HG02798 (cell line): ENCODE results near the gene SFMBT2.
"Not testable (repeated sequence)": the region's sequence is repeated elsewhere in the genome, so short reads cannot be mapped to it uniquely, and the experiment has no call there.

Source experiments
- ATAC-seq: cut with Tn5 transposase; IDR thresholded peaks from one replicate; pipeline ENCODE4 v1.9.1; 2021; ENCODE audit warnings: mild to moderate bottlenecking; ENCODE audit not compliant: unreplicated experiment, poor library complexity

The SFMBT2 gene

DNA sequence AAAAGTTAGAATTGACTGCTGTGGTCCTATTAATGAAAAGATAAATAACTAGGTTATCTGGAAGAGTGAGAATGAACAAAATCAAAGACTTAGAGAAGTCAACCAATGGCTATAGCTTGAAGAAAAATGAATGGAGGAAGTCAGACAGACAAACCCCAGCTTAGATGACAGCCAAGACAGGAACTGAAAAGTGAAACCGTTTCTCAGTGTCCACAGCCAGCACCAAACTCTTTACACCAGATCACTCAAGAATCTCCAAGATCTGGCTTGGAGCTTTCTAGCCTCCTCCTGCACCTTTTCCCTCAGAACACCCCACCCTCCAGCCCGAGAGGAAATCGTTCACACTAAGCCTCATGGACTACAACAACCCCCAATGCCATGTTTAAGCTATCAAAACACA, 167.0 kb downstream of the SFMBT2 start:
- peak; percentile 90 for ATAC-seq

DNA sequence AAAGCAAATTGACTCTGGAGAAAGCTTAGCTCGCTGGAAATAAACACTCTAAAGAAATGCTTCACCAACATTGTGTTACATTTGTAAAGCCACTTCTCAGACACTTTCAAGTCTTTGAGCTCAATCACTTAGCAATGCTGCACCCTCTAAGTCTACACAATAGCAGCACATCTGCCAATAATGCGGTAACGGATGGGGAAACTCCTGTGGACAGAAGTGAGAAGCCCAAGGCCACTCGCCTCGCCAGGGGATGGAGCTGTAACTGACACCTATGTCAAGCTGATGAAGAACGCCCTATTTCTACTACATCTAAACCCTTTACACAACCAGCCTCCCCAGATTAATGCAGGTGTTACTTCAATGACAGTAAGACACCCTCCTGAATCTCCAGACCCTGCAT, 167.7 kb downstream of the SFMBT2 start:
- no peak for ATAC-seq

DNA sequence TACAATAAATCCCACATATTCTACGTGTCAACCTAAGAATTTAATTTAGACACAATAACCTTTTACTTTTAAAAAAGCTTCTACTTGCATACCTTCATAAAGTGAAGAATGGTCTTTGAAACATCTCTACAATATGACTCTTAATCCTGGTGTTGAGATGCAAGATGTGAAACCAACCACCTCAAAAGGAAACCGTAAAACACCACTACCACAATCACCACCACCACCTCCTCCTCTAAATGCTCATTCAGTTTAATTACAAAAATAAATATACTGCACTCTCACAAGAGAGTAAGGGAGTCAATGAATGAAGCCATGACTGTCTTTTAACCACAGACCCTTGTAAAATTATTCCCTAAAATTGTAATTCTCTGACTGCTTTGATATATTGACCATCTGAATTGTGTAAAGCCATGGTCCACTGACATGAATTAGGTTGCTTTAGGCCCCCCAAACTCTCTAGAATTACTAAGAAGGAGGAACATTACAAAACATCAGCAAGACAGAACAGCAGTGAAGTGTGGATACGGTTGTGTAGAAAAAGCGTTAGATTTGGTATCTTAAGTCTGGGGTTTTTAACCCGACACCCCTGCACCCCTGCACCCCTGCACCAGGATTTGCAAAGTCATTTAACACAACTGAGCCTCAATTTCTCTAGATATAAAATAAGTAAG, 171.4 kb downstream of the SFMBT2 start:
- peak; percentile 77 for ATAC-seq

DNA sequence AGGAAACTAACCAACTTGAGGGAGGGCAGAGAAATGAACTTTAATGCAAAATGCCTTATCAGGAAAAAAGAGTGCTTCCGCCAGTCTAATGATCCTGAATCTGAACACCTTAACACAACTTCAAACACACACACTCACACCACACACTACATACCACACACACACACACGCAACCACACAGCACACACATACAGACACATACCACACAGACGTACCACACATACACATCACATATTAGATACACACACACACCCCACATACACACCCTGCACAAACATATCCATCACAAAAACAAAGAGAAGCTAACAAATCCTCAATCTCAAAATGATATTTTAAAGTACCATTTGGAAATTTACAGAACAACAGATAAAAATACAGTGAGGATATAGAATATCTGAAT, 175.5 kb downstream of the SFMBT2 start:
- no peak for ATAC-seq

DNA sequence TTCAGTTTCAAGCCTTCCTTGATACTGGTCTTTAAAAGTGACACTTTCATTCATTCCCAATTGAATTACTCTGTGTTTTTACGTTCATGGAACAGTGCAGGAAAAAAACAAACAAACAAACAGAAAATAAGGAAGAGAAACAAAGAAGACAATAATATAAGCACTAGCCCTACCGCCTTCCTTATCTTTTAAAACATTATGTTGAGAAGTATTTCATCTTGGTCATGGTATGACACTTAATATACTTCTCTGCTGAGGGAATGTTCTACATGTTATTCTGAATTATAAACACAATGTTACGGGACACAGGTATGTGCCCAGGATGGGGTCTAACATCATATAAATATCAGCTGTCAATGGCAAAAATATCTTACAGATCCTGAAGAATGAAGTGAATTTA, 176.7 kb downstream of the SFMBT2 start:
- no peak for ATAC-seq

DNA sequence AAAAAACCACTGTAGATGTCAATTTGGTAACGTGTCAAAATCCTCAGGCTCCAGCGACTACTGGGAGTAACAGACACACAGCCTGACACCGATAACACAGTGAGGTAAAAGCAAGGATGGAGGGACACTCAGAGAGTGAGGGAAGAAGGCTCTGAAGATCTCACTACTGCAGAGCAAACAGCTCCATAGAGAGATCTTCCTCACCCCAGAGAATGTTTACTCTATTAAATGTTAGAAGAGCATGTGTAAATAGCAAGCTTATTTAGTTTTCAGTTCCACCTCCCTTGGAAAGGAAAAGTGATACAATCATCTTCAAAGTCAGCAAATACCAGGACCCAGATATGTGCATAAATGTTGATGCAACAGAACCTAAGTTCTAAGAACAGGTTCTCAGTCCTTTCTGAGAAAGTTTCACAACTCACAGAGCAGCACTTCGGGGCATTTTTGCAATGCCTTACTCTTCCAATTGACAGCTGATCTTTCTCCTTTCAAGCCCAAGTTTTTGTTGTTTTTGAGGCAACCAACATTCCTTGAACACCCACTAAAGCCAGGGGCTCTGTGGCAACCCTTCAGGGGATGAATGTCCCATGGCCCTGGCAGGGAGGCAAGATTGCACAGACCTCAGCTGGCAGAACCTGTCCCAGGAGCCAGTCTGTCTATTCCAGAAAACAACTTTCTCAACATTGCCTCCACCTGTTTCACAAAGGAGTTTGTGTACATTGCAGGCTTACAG, 177.4 kb downstream of the SFMBT2 start:
- no peak for ATAC-seq

DNA sequence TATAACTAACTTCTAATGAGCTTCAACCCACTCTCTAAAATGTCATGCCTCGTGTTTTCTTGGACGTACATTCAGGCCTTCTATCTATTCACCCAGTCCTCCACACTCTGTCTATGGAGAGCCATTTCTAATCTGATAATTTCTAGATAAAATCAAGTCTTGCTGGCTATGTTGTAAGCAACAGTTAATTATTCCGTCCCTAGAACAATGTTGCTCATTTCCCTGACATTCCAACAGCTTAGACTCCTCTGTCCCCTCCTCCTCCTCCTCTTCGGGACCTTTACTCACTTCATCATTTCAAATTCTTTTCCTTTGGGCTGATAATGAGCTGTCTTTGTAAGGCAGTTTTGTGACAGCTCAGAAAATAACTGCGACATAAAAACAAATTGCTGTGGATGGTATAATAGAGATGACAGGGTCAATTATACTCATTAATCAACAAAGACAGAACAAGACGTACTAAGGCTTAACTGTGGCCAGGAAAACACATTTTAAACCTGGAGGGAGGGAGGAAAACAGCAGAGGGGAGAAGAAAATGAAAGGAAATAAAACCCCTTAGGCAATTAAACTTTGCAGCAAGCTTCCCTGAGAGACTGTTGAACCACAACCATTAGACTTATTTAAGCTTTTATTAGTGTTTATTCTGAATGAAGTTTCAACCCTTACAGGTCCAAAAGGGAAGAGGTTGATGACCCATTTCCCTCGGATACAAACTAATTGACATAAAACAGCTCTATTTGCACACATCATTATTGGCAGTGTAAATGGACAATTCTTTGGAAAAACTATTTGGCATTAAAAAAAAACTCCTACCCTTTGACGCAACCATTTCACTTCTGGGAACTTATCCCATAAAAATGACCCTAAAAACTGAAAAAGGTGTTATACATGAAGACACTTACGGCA, 179.1 kb downstream of the SFMBT2 start:
- ATAC-seq: no peak

DNA sequence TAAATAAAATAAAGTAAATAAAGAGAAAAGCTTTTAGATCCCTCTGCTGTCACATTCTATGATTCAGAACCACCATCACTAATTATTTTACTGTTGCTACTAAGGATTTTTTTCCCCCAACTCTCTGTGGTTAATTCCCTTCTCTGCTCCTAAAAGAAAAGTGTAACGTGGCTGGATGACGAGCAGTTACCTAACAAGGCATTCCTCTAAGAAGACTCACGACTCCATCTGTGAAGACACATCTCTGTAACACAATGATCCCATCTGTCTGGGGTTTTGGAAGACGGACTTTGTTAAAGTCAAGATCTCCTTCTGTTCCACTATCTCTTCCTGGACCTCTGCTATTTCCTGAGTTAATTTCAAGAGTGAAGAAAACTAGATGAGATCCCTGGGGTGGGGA, 179.9 kb downstream of the SFMBT2 start:
- no peak for ATAC-seq

DNA sequence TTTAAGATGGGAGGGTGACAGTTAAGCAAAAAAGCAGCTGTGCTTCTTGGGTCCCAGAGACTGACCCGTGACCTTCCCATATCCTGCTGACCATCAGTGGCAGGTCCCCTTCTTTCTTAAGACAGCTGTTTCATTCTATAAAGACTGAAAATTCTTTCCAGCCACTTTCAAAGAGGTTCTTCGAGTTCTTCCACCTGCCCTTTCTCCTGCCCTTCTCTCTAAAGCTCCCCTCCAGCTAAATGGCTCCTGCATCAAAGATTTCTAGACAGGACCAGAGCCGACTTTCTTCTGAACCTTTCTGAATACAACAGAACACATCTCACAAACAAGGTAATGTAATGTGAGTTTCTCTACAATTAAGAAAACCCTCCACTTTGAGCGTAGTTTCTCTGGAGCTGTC, 180.8 kb downstream of the SFMBT2 start:
- no peak for ATAC-seq

DNA sequence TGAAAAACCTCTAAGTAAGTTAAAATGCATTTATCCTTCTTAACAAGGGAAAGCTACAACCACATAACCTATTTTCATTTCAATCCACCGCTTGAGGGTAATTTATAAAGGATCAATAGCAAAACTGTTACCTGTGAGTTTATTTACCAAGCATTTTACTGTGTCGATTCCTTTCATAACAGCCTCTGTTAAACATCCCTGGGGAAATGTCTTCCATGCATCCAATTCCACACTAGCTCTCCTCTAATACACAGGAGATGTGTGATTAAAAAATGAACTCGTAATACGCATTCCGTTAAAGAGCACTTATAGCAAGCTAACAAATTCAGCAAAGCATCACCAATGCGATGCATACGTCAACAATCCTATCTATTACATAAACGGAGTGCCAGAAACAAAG, 185.7 kb downstream of the SFMBT2 start:
- no peak for ATAC-seq

DNA sequence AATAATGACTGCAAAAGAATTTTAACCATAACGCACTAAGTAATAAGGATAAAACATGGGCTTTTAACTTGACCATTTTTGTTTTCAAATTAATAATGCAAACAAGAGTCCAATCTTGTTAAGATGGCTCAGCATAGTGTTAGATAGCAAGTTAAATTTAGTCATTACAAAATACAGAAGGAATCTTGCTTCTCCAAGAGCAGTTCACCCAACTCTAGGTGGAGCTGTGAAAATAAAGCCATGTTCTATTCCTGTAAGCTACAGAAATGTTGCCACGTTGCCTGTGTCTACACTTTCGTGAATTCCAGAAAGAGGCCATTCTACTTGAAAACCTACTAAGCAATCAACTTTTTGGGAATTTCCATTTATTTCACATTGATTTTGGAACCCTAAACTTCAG, 191.9 kb downstream of the SFMBT2 start:
- ATAC-seq: no peak

DNA sequence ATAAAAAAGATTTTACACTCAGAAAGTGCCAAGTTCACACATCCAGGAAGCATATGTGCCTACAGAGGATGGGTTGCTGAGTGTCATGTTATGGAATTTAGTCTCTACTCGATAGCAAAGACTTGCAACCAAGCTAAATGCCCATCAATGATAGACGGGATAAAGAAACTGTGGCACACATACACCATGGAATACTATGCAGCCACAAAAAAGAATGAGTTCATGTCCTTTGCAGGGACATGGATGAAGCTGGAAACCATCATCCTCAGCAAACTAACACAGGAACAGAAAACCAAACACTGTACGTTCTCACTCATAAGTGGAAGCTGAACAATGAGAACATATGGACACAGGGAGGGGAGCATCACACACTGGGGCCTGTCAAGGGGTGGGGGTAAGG, 198.1 kb downstream of the SFMBT2 start:
- ATAC-seq: not testable (repeated sequence)

DNA sequence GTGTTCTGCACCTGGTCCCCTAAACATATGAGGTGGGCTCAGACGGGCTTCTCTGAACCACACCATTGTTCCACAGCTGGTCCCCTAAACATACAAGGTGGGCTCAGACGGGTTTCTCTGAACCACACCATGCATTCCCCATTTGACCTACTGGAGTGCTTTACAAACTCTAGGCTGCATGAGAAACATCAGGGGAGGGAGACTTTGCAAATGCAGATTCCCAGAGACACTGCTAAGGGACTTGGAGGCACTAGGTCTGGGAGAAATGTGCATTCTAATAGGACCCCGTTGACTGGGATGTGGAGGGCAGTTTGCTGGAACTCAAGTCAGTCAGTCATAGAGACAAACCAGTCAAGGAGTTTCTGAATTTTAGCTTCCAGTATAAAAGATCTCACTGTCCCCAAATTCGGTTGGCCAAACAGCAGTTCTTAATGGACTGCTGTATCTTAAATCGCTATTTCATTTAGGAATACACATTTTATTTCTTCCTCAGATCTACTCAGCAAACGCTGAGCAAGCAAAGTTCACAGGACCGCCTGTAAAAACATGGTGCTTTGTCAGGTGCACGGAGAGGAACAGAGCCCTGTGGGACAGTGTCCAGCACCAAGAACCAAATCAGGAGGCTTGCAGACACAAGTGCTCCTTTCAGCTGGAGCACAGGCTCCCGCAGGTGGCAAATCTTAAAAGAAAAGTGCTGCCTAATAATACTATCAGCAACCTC, 198.8 kb downstream of the SFMBT2 start:
- no peak for ATAC-seq

DNA sequence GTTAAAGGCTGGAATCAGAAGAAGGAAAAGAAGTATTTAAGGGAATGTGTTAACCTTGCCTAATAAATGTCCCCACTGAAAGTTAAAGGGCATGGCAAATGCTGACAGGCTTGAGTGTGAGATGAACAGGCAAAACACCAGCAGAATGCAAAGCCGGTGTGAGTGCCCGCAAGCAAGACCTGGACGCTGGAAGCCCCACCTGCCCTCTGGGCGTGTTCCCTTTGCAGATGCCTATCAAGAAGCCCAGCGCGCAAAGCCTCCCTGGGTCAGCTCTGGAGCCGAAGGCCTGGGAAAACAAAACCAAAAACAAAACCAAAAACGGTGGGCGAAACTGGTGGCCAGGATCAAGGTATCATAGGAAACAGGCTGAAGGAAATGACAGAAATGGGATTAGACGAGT, 200.3 kb downstream of the SFMBT2 start:
- ATAC-seq: no peak

DNA sequence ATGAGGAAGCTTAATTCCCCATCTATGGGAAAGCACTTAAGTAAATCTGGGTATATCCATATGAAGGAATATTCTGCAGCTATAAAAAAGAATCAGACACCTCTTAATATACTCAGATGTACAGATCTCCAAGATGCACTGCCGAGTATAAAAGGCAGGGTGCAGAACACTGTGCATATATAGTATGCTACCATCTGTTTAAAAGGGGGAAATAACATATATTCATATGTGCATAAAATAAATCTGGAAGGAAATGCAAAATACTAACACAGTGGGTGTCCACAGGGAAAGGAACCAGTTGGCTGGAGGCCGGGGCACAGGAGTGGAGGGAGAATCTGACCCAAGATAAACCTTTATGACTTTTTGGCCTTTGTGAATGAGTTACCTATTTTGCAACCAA, 201.4 kb downstream of the SFMBT2 start:
- no peak for ATAC-seq

DNA sequence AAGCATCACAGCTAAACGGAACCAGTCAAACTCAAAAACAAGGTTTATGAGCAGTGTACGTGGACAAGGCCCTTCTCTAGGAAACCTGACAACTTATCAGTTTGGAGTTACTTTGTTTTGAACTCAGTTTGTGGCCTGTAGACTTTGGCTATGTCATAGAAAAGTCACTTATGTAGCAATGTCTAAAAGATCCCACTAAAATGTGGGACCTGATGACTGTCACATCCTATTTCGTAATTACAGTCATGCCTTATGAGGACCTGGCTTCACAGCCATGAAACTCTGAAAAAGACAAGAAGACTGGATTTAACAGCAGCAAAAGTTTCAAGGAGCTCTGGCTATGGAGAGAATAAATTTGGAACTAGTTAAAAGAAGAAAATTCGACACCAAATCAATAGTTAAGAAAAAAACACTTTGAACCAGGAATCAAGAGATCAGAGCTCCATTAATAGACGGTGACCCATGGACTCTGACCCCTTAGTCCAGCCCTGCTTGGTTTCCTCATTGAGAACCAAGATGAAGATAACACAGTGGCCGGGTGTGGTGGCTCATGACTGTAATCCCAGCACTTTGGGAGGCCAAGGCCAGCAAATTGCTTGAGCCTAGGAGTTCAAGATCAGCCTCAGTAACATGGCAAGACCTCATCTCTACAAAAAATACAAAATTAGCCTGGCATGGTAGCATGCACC, 204.3 kb downstream of the SFMBT2 start:
- ATAC-seq: no peak

DNA sequence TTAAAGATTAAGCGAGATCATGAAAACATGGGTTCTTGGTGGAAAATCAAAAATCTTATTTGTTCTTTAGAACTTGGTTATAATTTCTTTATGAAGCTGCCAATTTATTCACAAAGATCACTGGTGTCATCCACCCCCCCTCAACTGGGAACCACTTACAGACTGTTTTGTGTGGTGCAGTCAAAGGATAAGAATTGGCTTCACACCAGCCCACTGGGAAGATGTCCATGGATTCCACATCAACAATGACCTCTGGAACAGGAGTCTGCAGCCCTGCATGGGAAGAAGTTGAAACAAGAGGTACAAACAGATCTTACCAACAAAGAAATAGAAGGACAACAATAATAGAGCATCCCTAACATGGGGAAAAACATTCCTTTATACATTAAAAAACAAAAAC, 205.2 kb downstream of the SFMBT2 start:
- no peak for ATAC-seq

DNA sequence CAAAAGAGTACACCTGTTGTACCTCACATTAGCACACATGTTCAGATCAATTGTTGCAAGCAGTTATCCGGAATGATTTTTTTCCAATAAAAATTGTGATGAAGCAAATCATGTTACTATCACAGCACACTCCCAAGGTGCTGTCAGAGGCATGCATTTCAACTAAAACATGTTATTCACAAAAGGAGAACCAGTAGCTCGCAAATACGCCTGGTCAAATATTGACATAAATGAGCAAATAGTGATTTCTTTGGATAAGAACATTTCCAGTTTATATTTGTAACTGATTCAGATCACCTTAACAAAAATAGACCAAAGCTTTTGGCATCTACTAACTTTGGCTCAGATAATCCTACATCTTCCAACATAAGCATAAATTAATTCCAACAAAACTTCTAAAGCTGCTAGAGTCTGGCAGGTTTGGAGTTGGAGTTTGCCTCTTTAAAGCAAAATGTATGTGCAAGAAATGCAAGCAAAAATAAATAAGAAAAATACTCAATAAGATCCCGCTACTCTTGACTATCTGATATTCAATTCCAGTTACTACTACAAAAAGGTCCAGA, 208.0 kb downstream of the SFMBT2 start:
- ATAC-seq: no peak

DNA sequence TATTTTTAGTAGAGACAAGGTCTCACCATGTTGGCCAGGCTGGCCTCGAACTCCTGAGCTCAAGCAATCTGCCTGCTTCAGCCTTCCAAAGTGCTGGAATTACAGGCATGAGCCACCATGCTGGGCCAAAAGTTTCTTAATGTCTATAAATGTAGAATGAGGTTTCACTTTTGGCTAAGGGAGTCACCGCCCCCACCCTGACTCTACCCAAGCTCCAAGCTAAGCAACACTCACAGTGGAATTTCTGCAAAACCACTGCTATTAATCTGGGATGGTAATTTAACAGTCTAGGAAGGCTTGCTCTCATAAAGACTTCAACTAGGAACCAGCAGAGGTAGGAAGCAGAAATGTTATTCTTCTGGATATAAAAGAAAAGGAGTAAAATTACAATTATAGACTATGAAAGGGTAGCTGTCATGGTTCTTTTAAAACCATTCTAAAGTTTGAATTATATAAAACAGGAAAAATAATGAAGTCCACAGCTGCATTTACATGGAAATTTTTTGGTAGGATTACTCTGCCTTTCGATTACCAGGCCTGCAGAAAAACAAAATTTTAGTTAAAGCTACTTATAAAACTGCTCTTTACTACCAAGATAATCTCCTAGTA, 211.6 kb downstream of the SFMBT2 start:
- ATAC-seq: no peak
